H1 (cell line): ENCODE measurements around the gene ZNF256. TPM values are rescaled to one million over a fixed set of nuclear protein-coding genes. Genes with fewer than 3 reads are reported as not detected.

Experiments
- CTCF ChIA-PET: fragments of 300-600 bp; sonication (Branson Sonifier 250); formaldehyde crosslinking; loops from one replicate; lab custom pipeline; 2021; ENCODE audit not compliant: partially characterized antibody; lab: Charles Lee
- POLR2A ChIA-PET: fragments of 300-600 bp; sonication (Branson Sonifier 250); formaldehyde crosslinking; loops from one replicate; lab custom pipeline; 2021; ENCODE audit warnings: inconsistent platforms; ENCODE audit not compliant: partially characterized antibody; lab: Charles Lee
- DNase-seq, 2 experiments: peaks; one replicate each; pipeline versions ENCODE4 v3.0.0 to v3.0.0-alpha.2; 2010 to 2022; ENCODE audit warnings: low spot score in 2 of 2, low read depth in 1 of 2, mixed read lengths in 1 of 2
- FAIRE-seq: peaks from 2 replicates; lab custom pipeline; 2011; peaks lifted over from hg19 to GRCh38; lab: Jason Lieb, UNC
- H2AFZ ChIP-seq: 2 replicates; pipeline ENCODE4 v1.8.1; 2012; ENCODE audit warnings: low read length, inconsistent platforms
- H2AK5ac ChIP-seq: 2 replicates; pipeline ENCODE4 v1.6.1; 2013; ENCODE audit warnings: low read depth, low read length
- H2BK120ac ChIP-seq: replicated peaks from 2 replicates; pipeline ENCODE3; 2013; ENCODE audit warnings: low read depth, low read length, inconsistent platforms
- H2BK12ac ChIP-seq: 2 replicates; pipeline ENCODE4 v1.6.1; 2013; ENCODE audit warnings: low read depth, low read length
- H2BK15ac ChIP-seq: 2 replicates; pipeline ENCODE4 v1.6.1; 2013; ENCODE audit warnings: low read length
- H2BK20ac ChIP-seq: 2 replicates; pipeline ENCODE4 v1.6.1; 2013; ENCODE audit warnings: low read length
- H2BK5ac ChIP-seq: 2 replicates; pipeline ENCODE4 v1.6.1; 2013; ENCODE audit warnings: low read depth, low read length
- H3K14ac ChIP-seq: 2 replicates; pipeline ENCODE4 v1.6.1; 2013; ENCODE audit warnings: inconsistent platforms; ENCODE audit not compliant: insufficient read length
- H3K18ac ChIP-seq: 2 replicates; pipeline ENCODE4 v1.6.1; 2013; ENCODE audit warnings: low read length; ENCODE audit errors: extremely low read depth
- H3K23ac ChIP-seq: 2 replicates; pipeline ENCODE4 v1.6.1; 2013; ENCODE audit warnings: inconsistent platforms; ENCODE audit not compliant: insufficient read length
- H3K23me2 ChIP-seq: 2 replicates; pipeline ENCODE4 v1.6.1; 2013; ENCODE audit warnings: low read depth, low read length
- H3K27ac ChIP-seq: 2 replicates; pipeline ENCODE4 v1.6.1; 2011; ENCODE audit warnings: low read depth, low read length, inconsistent platforms
- H3K27me3 ChIP-seq, 4 experiments: replicated peaks in 1 of 4; 1 replicate in 1 of 4; 2 replicates in 3 of 4; pipeline versions ENCODE4 v1.6.1 to v1.8.1; 2011 to 2013; ENCODE audit warnings: low read length in 3 of 4, mild to moderate bottlenecking in 3 of 4, inconsistent platforms in 2 of 4, mixed read lengths in 2 of 4, moderate library complexity in 1 of 4; ENCODE audit not compliant: control insufficient read depth in 3 of 4, insufficient read depth in 3 of 4; ENCODE audit errors: extremely low read depth in 1 of 4
- H3K36me3 ChIP-seq, 4 experiments: 2 replicates each; pipeline versions ENCODE4 v1.6.1 to v1.8.1; 2011 to 2013; ENCODE audit warnings: mild to moderate bottlenecking in 4 of 4, low read length in 3 of 4, moderate library complexity in 2 of 4, control low read depth in 1 of 4, inconsistent platforms in 1 of 4; ENCODE audit not compliant: insufficient read depth in 4 of 4, control insufficient read depth in 2 of 4
- H3K4ac ChIP-seq: replicated peaks from 2 replicates; pipeline ENCODE3; 2013; ENCODE audit warnings: low read length, low read depth, mixed read lengths, inconsistent platforms; ENCODE audit not compliant: insufficient read length
- H3K4me1 ChIP-seq, 4 experiments: replicated peaks in 1 of 4; 1 replicate in 1 of 4; 2 replicates in 3 of 4; pipeline versions ENCODE4 v1.6.1 to v1.8.1; 2011 to 2013; ENCODE audit warnings: low read length in 3 of 4, inconsistent platforms in 2 of 4, mixed read lengths in 1 of 4; ENCODE audit not compliant: insufficient read depth in 4 of 4, control insufficient read depth in 3 of 4
- H3K4me2 ChIP-seq, 2 experiments: 2 replicates each; pipeline versions ENCODE4 v1.6.1 to v1.8.1; 2011 to 2013; ENCODE audit warnings: low read depth in 2 of 2, low read length in 2 of 2, control low read depth in 1 of 2, inconsistent platforms in 1 of 2, mild to moderate bottlenecking in 1 of 2; ENCODE audit not compliant: insufficient read depth in 1 of 2
- H3K4me3 ChIP-seq, 4 experiments: fragments of 200-600, 300-600 bp in 1 of 4; sonication (generic), shearing (Covaris generic), sonication (Bioruptor Twin) in 1 of 4; 2 replicates each; pipeline versions ENCODE4 v1.5.1 to v1.8.1; 2011 to 2016; ENCODE audit warnings: low read length in 4 of 4, low read depth in 3 of 4, control low read depth in 2 of 4, inconsistent platforms in 2 of 4, mild to moderate bottlenecking in 2 of 4, mixed read lengths in 1 of 4, moderate library complexity in 1 of 4; ENCODE audit not compliant: insufficient read depth in 2 of 4; ENCODE audit errors: extremely low read depth in 1 of 4
- H3K56ac ChIP-seq: replicated peaks from 2 replicates; pipeline ENCODE3; 2013; ENCODE audit warnings: low read depth, mild to moderate bottlenecking, mixed read lengths, low read length, inconsistent platforms; ENCODE audit not compliant: insufficient read length
- H3K79me1 ChIP-seq: 2 replicates; pipeline ENCODE4 v1.6.1; 2013; ENCODE audit warnings: low read depth, low read length, control low read depth
- H3K79me2 ChIP-seq, 2 experiments: 2 replicates each; pipeline versions ENCODE4 v1.6.1 to v1.8.1; 2012 to 2013; ENCODE audit warnings: low read length in 2 of 2, mild to moderate bottlenecking in 2 of 2, inconsistent platforms in 1 of 2; ENCODE audit not compliant: insufficient read depth in 2 of 2, control insufficient read depth in 1 of 2
- H3K9ac ChIP-seq, 4 experiments: replicated peaks in 1 of 4; 1 replicate in 1 of 4; 2 replicates in 3 of 4; pipeline versions ENCODE4 v1.6.1 to v1.8.1; 2011 to 2013; ENCODE audit warnings: low read depth in 3 of 4, low read length in 3 of 4, control low read depth in 2 of 4, mild to moderate bottlenecking in 2 of 4, moderate library complexity in 2 of 4, inconsistent platforms in 1 of 4; ENCODE audit errors: extremely low read depth in 1 of 4
- H3K9me3 ChIP-seq, 2 experiments: 2 replicates each; pipeline versions ENCODE4 v1.6.1 to v1.8.1; 2012 to 2013; ENCODE audit warnings: mild to moderate bottlenecking in 2 of 2, moderate library complexity in 2 of 2, control low read depth in 1 of 2, inconsistent platforms in 1 of 2, low read depth in 1 of 2, low read length in 1 of 2, mixed read lengths in 1 of 2; ENCODE audit not compliant: insufficient read depth in 2 of 2
- H4K20me1 ChIP-seq, 2 experiments: replicated peaks in 1 of 2; 2 replicates each; pipeline versions ENCODE3 to v1.8.1; 2011 to 2013; ENCODE audit warnings: inconsistent platforms in 2 of 2, low read length in 2 of 2, mild to moderate bottlenecking in 1 of 2; ENCODE audit not compliant: insufficient read depth in 2 of 2, control insufficient read depth in 1 of 2
- H4K5ac ChIP-seq: 2 replicates; pipeline ENCODE4 v1.6.1; 2013; ENCODE audit warnings: low read length, low read depth, mixed read lengths, inconsistent platforms; ENCODE audit not compliant: insufficient read length
- H4K8ac ChIP-seq: 2 replicates; pipeline ENCODE4 v1.8.0; 2013; ENCODE audit warnings: mild to moderate bottlenecking, moderate library complexity, low read length, inconsistent platforms; ENCODE audit not compliant: insufficient read depth; ENCODE audit errors: extremely low read depth
- H4K91ac ChIP-seq: replicated peaks from 2 replicates; pipeline ENCODE3; 2013; ENCODE audit warnings: low read length, mixed read lengths, inconsistent platforms; ENCODE audit not compliant: insufficient read length
- POU5F1 ChIP-seq: IDR thresholded peaks from 2 replicates; pipeline ENCODE4 v1.6.1; 2011; ENCODE audit warnings: low read depth, mild to moderate bottlenecking, low read length, moderate library complexity
- SP4 ChIP-seq: IDR thresholded peaks from 2 replicates; pipeline ENCODE4 v1.6.1; 2012; ENCODE audit warnings: low read length, inconsistent platforms
- TCF12 ChIP-seq: IDR thresholded peaks from 2 replicates; pipeline ENCODE4 v1.6.1; 2011; ENCODE audit warnings: low read depth, mild to moderate bottlenecking, low read length
- ZNF274 ChIP-seq: IDR thresholded peaks from 2 replicates; pipeline ENCODE4 v1.7.0; 2012; ENCODE audit warnings: low read length, borderline replicate concordance; ENCODE audit errors: extremely low read depth
- WGBS, 2 experiments: shearing (Covaris generic) in 1 of 2; methylation state at CpG; one replicate each; pipeline versions ENCODE4 v1.1.6 to v1.1.7; 2013 to 2015; ENCODE audit warnings: low lambda C conversion rate in 2 of 2, mixed read lengths in 2 of 2, inconsistent platforms in 1 of 2, low coverage in 1 of 2, missing lambda C conversion rate in 1 of 2; ENCODE audit not compliant: insufficient replicate concordance in 2 of 2, insufficient coverage in 1 of 2, insufficient read length in 1 of 2; ENCODE audit errors: extremely low coverage in 1 of 2, missing lambda C conversion rate in 1 of 2; 5-methylcytosine and 5-hydroxymethylcytosine counted together
- polyA plus RNA-seq, 7 experiments: library from polyadenylated mRNA; depleted of rRNA in 3 of 7; stranded (reverse) in 5 of 7; unstranded in 2 of 7; fragments of >200 nt in 5 of 7; fragments of 200-250 nt in 2 of 7; gene quantifications; 1 replicate in 5 of 7; 2 replicates in 1 of 7; 4 replicates in 1 of 7; pipeline versions ENCODE4 v1.2.1 to v1.2.3, GENCODE V29; 2011 to 2013; ENCODE audit warnings: missing spikeins in 2 of 7, mixed read lengths in 2 of 7
- total RNA-seq: library from RNA; stranded (reverse); fragmentation: NEBNext Ultra II Directional; extraction: Animal tissue kit (Norgen Biotek cat#: 25700); gene quantifications from 2 replicates; pipeline ENCODE4 v1.2.1, GENCODE V29; 2021

Gene ZNF256
- total and polyA plus RNA-seq, 2 of the 8 experiments (the other 6 are each of a cell fraction or from before 2014, with no cell fraction given) = 6.1 to 13.5 TPM

- Histone ChIP-seq H3K56ac (no peak overlapping the region), H2AK5ac (no peak overlapping the region), H2BK5ac (no peak overlapping the region), H3K27me3 (no peaks in the 10 kb centered on the region), H3K79me2 (no peaks in the 10 kb centered on the region), H4K8ac (no peak overlapping the region; the same call in 1 of the 2 replicates), H2BK120ac (no peak overlapping the region), H3K79me1 (no peaks in the 10 kb centered on the region), H3K9me3 (peaks cover 93 to 98% of the 10 kb centered on the region in 2 experiments), H3K23ac (no peak overlapping the region), H4K20me1 (no peaks in the 10 kb centered on the region), H3K14ac (no peak overlapping the region), H3K9ac (no peak overlapping the region), H3K36me3 (peaks cover 12 to 87% (median 49%) of the 10 kb centered on the region in 4 experiments), H4K5ac (no peak overlapping the region), H2BK20ac (no peak overlapping the region), H4K91ac (no peak overlapping the region), H3K23me2 (no peaks in the 10 kb centered on the region), H3K4ac (no peak overlapping the region), H2BK15ac (no peak overlapping the region), H2BK12ac (no peak overlapping the region), H3K4me3 (no peak overlapping the region; a peak in 1 of 8 replicates), H3K27ac (no peak overlapping the region), H3K4me1 (no peaks in the 10 kb centered on the region), H2AFZ (no peak overlapping the region), H3K18ac (no peak overlapping the region), H3K4me2 (no peak overlapping the region)
- TF ChIP-seq ZNF274 = peak; percentile 100
- no peak for TF ChIP-seq SP4
- no peak for TF ChIP-seq TCF12
- TF ChIP-seq POU5F1 = no peak
- ChIA-PET POLR2A (interaction anchor here (0.5 to 2.5 kb wide), 3 partner anchors 9 to 1393 kb away, joined by 3 to 5 read pairs (median 5); no protein-coding TSS in a partner anchor), CTCF (no interaction called here)
- 99% methylated on average over 3 of the region's 3 CpGs; no CpG with 5 or more reads in 1 of the 2 experiments for WGBS, 2 experiments
- FAIRE-seq (no peak), DNase-seq (no peak)
These were observed 31.2 kb upstream of the ZNF256 start for GRCh38 chr19:57978586-57979289.
